Stimulated activated effector memory CD8-positive, alpha-beta T cell treated with anti-CD3 and anti-CD28 coated beads, Interleukin-12 subunit alpha, Interleukin-12 subunit beta, amount 100 ng/mL, for 72 hours (primary cell): ENCODE results near the gene GTF2H1.

ENCODE experiments used
- ATAC-seq: fragments of 150-1000 bp; cut with Tn5 transposase; 2 replicates; pipeline ENCODE4 v1.10.0; 2021
- DNase-seq, 2 donors: peaks; one replicate each; pipeline ENCODE4 v3.0.0; 2021 to 2022; ENCODE audit warnings: low spot score in 2 of 2
- H3K27ac Mint-ChIP-seq: one replicate; pipeline ENCODE4 v1.8.0; 2022; ENCODE audit warnings: mild to moderate bottlenecking, mixed read lengths
- H3K36me3 Mint-ChIP-seq: one replicate; pipeline ENCODE4 v1.8.0; 2022; ENCODE audit warnings: mild to moderate bottlenecking, mixed read lengths
- H3K4me1 Mint-ChIP-seq: one replicate; pipeline ENCODE4 v1.8.0; 2022; ENCODE audit warnings: mixed read lengths
- H3K4me3 Mint-ChIP-seq: one replicate; pipeline ENCODE4 v1.8.0; 2022; ENCODE audit warnings: mild to moderate bottlenecking, mixed read lengths
- H3K9me3 Mint-ChIP-seq: one replicate; pipeline ENCODE4 v1.8.0; 2022; ENCODE audit warnings: mixed read lengths

GTF2H1 gene

DNA sequence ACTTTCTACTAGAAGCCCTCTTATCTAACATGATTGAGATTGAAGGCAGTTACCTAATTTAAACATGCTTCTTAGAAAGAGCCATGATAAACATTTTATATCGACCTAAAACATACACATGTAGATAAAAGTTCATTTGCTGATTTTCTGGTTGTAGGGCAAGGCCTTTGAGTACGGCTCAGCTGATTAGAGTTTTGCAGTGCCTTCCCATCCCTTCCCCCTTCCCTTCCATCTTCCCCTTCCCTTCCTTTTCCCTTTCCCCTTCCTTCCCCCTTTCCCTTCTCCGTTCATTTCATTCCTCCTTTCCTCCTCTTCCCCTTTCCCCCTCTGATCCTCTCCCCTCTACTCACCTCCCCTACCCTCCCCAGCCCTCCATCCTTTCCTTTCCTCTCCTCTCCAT lies 94.1 kb downstream of the GTF2H1 start:
- peaks cover 8% of the 10 kb centered on the region for H3K4me1 Mint-ChIP-seq
- H3K27ac Mint-ChIP-seq: no peak overlapping the region
- no peaks in the 10 kb centered on the region for H3K9me3 Mint-ChIP-seq
- H3K36me3 Mint-ChIP-seq: peaks cover 6% of the 10 kb centered on the region
- no peak for ATAC-seq
- no peak for DNase-seq
- no peak overlapping the region for H3K4me3 Mint-ChIP-seq
